ENCODE results near the gene FBRSL1.
A peak's percentile ranks its signal among the peaks of the same experiment; 100 is the strongest.
"Not testable (repeated sequence)": the region's sequence is repeated elsewhere in the genome, so short reads cannot be mapped to it uniquely, and the experiment has no call there.

FBRSL1 gene

GRCh38 chr12:132489602-132490266 lies at the start of gene FBRSL1:
FBRSL1 (plus strand) TSS chr12:132490151.
- peak; percentile 91 for DNase-seq (ENCODE audit: low read depth)

- not testable (repeated sequence) for DNase-seq (ENCODE audit: low read depth)
These were observed 49.5 kb upstream of the FBRSL1 start for GRCh38 chr12:132440420-132440819.

DNA sequence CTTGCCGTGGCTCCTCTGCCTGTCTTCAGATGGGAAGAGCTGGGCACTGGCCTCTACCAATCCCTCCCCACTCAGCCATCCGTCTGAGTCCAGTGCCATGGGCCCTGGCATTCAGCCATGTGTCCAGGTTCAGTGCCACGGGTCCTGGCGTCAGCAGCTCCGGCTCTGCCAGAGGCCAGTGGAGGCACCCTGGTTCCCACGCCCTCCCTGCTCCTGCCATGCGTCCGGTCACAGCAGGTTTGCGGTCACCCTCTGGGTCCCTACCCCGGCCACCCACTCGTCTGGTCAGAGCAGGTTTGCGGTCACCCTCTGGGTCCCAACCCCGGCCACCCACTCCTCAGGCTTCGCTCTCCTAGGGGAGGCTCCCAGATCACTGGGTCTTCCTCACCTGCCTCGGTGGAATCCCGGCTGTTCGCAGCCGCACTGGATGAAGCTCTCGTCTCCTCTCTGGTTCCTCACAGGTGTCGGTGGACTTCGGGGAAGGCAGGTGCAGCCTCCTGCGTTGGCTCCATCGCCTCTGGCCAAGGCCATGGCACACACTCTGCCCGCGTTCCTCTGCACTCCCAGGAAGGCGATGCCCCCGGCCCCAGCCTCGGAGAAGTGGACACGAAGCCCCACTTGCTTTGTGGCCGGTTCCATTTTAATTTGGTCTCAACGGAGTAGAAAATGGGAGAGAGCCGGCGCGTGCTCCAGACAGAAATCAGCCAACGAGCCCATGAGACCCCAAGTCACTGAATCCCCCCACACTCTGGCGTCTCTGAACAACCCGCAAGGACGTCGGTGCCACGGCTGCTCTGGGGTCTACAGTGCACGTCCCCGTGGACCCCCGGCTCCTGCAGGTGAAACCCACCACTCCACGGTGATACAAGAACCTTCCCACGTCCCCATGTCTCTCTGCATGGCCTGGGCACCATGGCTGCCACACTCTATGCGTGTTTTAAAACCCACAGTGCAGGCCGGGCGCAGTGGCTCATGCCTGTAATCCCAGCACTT lies 47.8 kb upstream of the FBRSL1 start:
- DNase-seq (ENCODE audit: low read depth), result no peak

- no peak for DNase-seq (ENCODE audit: low read depth)
These were observed 46.9 kb upstream of the FBRSL1 start for GRCh38 chr12:132443091-132443490.

DNA sequence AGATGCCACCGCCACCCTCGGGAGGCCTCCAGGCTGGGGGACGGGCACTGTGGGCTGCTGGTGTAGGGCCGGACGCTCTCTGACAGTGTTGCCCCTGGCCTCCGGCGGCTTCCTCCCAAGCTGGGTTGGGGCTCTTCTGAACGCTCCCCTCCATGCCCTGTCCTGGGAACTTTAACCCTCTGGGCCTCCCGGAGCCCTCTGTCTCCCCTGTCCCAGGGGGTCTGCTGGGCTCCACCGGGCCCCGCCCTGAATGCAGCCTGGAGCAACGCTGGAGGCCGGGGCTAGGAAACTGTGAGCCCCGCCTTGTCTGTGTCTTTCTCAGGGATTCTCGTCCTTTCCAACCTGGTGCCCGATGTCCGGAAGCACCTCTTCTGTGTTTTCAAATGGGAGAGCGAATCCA lies 45.7 kb upstream of the FBRSL1 start:
- DNase-seq (ENCODE audit: low read depth), result no peak

DNA sequence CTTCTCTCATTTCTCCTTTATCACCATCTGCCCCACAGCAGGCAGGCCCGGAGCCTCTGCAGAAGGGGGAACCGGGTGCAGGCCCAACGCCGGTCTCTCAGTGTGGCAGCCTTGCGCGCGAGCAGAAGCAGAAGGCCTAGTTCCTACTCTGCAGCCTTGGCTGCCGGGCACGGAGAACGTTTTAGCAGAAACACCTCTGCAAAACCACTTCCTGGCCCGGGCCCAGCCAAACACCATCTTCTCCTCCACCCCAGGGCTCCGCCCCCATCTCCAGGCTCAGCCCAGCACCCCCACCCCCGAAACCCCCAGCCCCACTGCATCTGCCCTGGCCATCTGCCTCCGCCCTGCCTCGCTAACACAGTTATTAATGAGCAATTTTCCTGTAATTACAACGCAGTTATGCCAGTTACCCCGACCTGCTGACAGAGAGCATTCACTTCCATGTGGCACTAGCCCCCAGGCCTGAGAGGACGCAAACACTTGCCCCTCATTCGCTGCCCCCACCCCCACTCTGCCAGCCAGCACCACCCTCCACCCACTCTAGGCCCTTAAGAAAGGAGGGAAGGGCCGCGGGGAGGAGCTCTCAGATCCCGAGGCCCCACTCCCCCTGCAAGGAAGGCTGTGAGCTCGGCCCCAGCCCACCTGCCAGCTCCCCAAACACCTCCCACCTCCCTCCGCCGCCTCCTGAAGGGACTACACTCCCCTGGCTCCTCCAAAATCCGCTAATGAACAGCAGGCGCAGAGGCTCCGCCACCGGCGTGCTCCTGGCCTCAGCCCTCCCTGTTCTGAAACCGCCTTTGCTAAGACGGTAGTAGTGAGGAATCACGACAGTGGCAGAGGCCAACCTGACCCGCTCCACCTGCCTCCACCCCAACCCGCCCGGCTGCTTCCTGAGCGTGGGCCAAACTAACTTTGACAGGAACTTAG lies 44.7 kb upstream of the FBRSL1 start:
- peak; percentile 33 for DNase-seq (ENCODE audit: low read depth)

DNA sequence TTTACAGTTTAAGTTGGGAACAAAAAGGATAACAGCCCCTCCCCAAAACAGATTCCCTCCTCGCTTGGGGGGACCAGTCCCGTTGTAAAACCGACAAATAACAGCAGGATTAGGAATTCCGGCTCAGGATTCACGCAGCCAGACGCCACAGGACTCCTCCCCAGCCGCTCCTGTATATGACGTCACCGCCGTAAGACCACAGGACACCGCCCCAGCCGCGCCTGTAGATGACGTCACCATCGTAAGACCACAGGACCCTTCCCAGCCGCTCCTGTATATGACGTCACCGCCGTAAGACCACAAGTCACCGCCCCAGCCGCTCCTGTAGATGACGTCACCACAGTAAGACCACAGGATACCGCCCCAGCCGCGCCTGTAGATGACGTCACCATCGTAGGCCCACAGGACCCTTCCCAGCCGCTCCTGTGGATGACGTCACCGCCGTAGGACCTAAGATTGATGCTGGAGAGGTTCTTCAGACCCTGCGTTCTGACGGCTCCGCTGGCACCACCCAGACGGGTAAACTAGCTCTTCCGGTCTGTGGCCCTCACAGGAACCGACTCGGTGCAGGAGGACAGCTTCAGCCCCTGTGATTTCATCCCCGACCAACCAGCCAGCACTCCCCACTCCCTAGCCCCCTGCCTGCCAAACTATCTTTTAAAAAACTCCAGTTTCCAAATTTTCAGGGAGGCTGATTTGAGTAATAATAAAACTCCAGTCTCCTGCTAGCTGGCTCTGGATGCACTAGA lies 43.9 kb upstream of the FBRSL1 start:
- peak; percentile 22 for DNase-seq (ENCODE audit: low read depth)

DNA sequence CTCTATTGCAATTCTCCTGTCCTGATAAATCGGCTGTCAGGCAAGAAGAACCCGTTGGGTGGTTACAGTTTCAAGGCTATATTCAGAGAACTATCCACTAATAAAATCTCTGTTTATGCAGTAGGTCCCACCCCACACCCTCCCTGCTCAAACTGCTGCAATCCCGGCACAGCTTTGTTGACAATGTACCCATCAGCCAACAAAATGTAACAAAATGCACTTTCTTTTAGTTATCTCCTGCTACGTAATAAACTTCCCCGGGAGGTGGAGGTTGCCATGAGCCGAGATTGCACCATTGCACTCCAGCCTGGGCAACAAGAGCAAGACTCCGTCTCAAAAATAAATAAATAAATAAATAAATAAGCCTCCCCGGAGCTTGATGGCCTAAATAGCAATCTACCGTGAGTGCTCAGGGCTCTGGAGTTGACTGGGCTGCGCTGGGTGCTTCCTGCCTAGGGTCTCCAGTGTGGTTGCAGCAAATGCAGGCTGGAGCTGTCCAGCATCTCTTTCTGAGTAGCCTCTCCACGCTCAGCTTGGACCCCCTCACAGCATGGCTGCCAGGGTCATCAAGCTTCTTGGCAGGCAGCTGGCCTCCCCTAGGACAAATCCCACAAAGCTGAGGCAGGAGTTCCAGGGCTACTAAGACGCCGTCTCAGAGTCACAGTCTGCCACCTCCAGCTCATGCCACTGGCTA lies 43.2 kb upstream of the FBRSL1 start:
- no peak for DNase-seq (ENCODE audit: low read depth)

DNA sequence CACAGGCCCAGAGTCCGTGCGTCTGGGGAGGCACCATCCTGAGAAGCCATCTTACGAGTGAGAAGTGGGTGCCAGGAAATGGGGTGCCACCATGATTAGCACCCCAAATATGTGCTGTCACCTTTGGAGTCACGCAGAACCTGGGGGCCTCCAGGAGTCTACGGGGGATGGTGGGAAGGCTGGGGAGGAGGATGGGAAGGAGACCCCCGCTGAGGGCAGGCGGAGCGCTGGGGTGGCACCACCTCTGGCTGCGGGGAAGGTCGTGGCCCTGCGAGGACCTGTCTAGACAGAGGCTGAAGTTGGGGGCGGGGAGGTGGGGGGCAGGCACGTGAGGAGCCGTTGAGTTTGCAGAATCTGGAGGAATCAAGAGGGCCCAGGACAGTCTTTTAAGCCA lies 42.6 kb upstream of the FBRSL1 start:
- DNase-seq (ENCODE audit: low read depth), result no peak

DNA sequence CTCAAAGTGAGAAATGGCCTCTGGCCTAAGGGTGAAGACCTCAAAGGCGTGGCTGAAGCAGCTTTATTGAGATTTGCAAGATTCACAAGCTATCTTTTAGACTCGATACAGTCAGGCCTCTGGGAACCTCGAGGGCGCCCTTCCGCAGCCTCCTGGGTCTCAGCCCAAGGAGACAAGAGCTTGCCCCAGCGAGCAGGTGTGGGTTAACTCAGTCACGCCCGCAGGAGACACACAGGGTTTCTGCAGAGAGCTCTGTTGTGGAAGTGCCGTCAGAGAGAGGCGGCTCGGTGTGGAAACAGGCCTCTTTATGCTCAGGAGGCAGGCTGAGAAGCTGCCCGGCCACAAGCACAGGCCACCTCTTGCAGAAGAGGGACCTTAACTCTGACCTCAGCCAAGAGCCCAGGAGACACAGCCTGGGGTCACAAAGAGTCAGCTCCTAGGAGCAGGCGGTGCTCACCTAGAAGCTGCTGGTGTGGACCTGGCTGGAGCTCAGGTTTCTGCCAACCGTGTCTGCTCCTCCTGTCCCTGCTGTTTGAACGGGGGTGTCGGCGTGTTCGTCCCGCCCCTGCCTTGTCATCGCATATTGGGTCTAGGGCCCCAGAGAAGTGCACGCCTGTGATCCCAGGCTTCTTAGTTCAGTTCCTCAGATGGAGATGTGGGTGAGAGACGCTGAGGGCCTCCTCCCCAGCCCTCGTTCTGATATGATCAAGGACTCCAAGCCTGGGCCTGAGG lies 42.1 kb upstream of the FBRSL1 start:
- DNase-seq (ENCODE audit: low read depth), result no peak

DNA sequence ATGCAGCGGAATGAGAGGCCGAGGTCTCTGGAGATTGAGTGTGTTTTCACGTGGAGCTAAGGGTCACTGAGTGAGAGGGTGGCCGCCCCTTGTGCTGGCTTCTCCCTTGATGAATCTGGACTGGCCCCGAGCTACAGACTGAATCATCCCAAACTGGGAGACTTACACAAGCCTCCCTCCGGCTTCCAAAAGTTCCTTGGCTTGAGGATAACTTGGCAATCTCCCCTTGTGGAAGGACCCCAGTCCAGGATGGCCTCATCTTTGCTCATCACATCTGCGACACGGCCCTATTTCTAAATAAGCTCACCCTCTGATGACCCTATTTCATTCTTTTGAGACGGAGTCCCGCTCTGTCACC lies 41.5 kb upstream of the FBRSL1 start:
- DNase-seq (ENCODE audit: low read depth), result no peak

DNA sequence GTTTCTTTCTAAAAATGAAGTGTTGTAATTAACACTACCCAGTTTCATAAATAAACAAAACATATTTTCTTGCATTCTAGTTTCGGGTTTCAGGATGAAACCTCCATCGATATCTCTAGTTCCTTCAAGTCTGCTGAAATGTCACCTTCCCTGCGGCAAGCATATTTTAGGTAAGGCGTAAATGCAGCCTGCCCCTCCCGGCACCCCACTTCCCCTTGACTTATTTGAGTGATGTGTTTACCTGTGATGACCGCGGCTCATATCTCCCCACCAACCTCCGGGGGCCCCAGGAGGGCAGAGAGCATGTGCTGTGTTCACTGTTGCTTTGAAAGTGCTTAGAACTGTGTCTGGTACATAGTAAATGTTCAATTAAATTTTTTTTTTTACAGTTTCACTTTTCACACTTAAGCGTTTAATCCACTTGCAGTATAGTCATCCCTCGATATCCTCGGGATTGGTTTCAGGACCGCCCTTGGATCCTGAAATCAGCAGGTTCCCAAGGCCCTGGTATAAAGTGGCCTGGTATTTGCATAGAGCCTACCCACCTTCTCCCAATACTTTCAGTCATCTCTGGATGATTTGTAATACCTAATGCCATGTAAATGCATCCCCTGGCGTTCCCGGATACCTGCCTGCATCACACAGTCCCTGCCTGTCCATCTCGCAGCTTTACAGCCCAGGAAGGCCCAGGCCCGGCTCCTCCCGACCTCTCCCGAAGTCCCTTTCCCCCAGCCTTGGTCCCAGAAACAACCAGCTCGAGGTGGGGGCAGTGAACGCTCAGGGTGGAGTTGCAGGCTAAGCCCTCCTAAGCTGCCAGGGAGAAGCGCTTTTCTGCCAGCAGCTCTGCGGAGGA lies 40.2 kb upstream of the FBRSL1 start:
- no peak for DNase-seq (ENCODE audit: low read depth)

- no peak for DNase-seq (ENCODE audit: low read depth)
These were observed 39.4 kb upstream of the FBRSL1 start for GRCh38 chr12:132450418-132451171.

GRCh38 chr12:132451172-132451835 lies 38.6 kb upstream of the FBRSL1 start:
- no peak for DNase-seq (ENCODE audit: low read depth)

DNA sequence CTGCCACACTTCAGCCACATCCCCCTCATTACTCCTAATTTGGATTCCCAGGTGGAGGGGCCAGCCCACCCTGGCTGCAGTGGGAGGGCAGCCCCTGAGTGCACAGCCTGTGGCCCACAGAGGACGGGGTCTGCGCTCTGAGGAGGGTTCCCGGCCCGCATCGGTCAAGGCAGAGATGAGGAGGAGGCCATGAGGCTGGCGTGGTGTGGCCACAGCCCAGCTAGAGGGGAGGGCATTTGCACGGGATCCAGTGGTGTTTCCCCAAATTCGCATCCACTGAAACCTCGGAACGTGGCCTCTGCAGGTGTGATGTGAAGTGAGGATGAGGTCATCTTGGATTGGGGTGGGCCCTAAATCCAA lies 38.1 kb upstream of the FBRSL1 start:
- no peak for DNase-seq (ENCODE audit: low read depth)

GRCh38 chr12:132452596-132453350 lies 37.2 kb upstream of the FBRSL1 start:
- DNase-seq (ENCODE audit: low read depth), result no peak
